Neural progenitor cell (in vitro differentiated cells): ENCODE measurements around the gene TPST1. TPM values are rescaled to one million over a fixed set of nuclear protein-coding genes. Genes with fewer than 3 reads are reported as not detected.
A peak's percentile ranks its signal among the peaks of the same experiment; 100 is the strongest.

Experiments used
- DNase-seq: peaks from one replicate; pipeline ENCODE4 v3.0.0-alpha.2; 2016; ENCODE audit warnings: low spot score
- H2AFZ ChIP-seq: fragments of 200-600 bp; sonication (generic); replicated peaks from 2 replicates; pipeline ENCODE4 v1.6.1; 2016; ENCODE audit warnings: antibody characterized with exemption
- H3F3A ChIP-seq: fragments of 200-600 bp; sonication (generic); 2 replicates; pipeline ENCODE4 v1.6.1; 2016; ENCODE audit warnings: antibody characterized with exemption, low read depth
- H3K27ac ChIP-seq: fragments of 200-600 bp; sonication (generic); 2 replicates; pipeline ENCODE4 v1.5.1; 2016; ENCODE audit warnings: mild to moderate bottlenecking
- H3K27me3 ChIP-seq: fragments of 200-600 bp; sonication (generic); 2 replicates; pipeline ENCODE4 v1.6.1; 2016; ENCODE audit warnings: mild to moderate bottlenecking, moderate library complexity
- H3K36me3 ChIP-seq: fragments of 200-600 bp; sonication (generic); 2 replicates; pipeline ENCODE4 v1.5.1; 2016
- H3K4me1 ChIP-seq: fragments of 200-600 bp; sonication (generic); 2 replicates; pipeline ENCODE4 v1.6.1; 2016; ENCODE audit warnings: mixed run types
- H3K4me2 ChIP-seq: fragments of 200-600 bp; sonication (generic); 2 replicates; pipeline ENCODE4 v1.6.1; 2016
- H3K4me3 ChIP-seq: fragments of 200-600 bp; sonication (generic); 2 replicates; pipeline ENCODE4 v1.5.1; 2016
- H3K79me2 ChIP-seq: fragments of 200-600 bp; sonication (generic); 2 replicates; pipeline ENCODE4 v1.6.1; 2016; ENCODE audit warnings: low read depth
- H3K9ac ChIP-seq: fragments of 200-600 bp; sonication (generic); 2 replicates; pipeline ENCODE4 v1.6.1; 2016
- H3K9me3 ChIP-seq: fragments of 200-600 bp; sonication (generic); 2 replicates; pipeline ENCODE4 v1.5.1; 2016; ENCODE audit warnings: low read depth
- H4K20me1 ChIP-seq: fragments of 200-600 bp; sonication (generic); 2 replicates; pipeline ENCODE4 v1.6.1; 2016; ENCODE audit warnings: low read depth
- H3K27ac Mint-ChIP-seq: 3 replicates; pipeline ENCODE4 v1.8.0; 2021; ENCODE audit warnings: mixed read lengths
- H3K27me3 Mint-ChIP-seq: 2 replicates; pipeline ENCODE4 v1.8.0; 2022; ENCODE audit warnings: low read depth, mild to moderate bottlenecking, inconsistent platforms, moderate library complexity, mixed read lengths; ENCODE audit not compliant: insufficient read depth
- H3K36me3 Mint-ChIP-seq: 3 replicates; pipeline ENCODE4 v1.8.0; 2021; ENCODE audit warnings: mixed read lengths
- H3K4me1 Mint-ChIP-seq: 3 replicates; pipeline ENCODE4 v1.8.0; 2021; ENCODE audit warnings: mixed read lengths
- H3K4me3 Mint-ChIP-seq: 3 replicates; pipeline ENCODE4 v1.8.0; 2021; ENCODE audit warnings: mild to moderate bottlenecking, moderate library complexity, mixed read lengths
- H3K9me3 Mint-ChIP-seq: 3 replicates; pipeline ENCODE4 v1.8.0; 2020; ENCODE audit warnings: mixed read lengths
- EZH2 ChIP-seq: fragments of 200-600 bp; sonication (generic); IDR thresholded peaks from 2 replicates; pipeline ENCODE4 v1.6.1; 2017; ENCODE audit warnings: antibody characterized with exemption, mild to moderate bottlenecking, moderate library complexity
- EZH2phosphoT487 ChIP-seq: fragments of 200-600 bp; sonication (generic); IDR thresholded peaks from 2 replicates; pipeline ENCODE4 v1.6.1; 2017; ENCODE audit warnings: antibody characterized with exemption
- total RNA-seq: library from RNA; depleted of rRNA; stranded (reverse); fragments of >200 nt; gene quantifications from 2 replicates; pipeline ENCODE4 v1.2.3, GENCODE V29; 2015; ENCODE audit warnings: low replicate concordance
- TF ChIP-seq, protein P1 (sequence below): fragments of 200-600 bp; sonication (generic); IDR thresholded peaks from 2 replicates; pipeline ENCODE4 v1.5.1; 2017; ENCODE audit warnings: antibody characterized with exemption, mild to moderate bottlenecking

The TPST1 gene
- total RNA-seq, 1 donor from 2014 or later: 24.9 TPM

GRCh38 chr7:66297579-66297978, 92.4 kb downstream of the TPST1 start:
- Mint-ChIP-seq H3K4me3 (no peak overlapping the region), H3K27ac (no peak overlapping the region), H3K27me3 (no peaks in the 10 kb centered on the region), H3K36me3 (peaks cover 12% of the 10 kb centered on the region), H3K4me1 (no peaks in the 10 kb centered on the region), H3K9me3 (peaks cover 18% of the 10 kb centered on the region)
- Histone ChIP-seq H3F3A (peaks cover 14% of the 10 kb centered on the region), H3K9ac (no peak overlapping the region), H3K79me2 (peaks cover 37% of the 10 kb centered on the region), H3K27ac (no peak overlapping the region), H3K27me3 (no peaks in the 10 kb centered on the region), H3K4me2 (no peak overlapping the region), H3K36me3 (no peaks in the 10 kb centered on the region), H2AFZ (no peak overlapping the region), H3K9me3 (no peaks in the 10 kb centered on the region), H3K4me3 (no peak overlapping the region), H4K20me1 (no peaks in the 10 kb centered on the region), H3K4me1 (peaks cover 14% of the 10 kb centered on the region)
- no peak for DNase-seq
- no peak for TF ChIP-seq EZH2
- TF ChIP-seq EZH2phosphoT487: no peak
- TF ChIP-seq, protein P1, sequence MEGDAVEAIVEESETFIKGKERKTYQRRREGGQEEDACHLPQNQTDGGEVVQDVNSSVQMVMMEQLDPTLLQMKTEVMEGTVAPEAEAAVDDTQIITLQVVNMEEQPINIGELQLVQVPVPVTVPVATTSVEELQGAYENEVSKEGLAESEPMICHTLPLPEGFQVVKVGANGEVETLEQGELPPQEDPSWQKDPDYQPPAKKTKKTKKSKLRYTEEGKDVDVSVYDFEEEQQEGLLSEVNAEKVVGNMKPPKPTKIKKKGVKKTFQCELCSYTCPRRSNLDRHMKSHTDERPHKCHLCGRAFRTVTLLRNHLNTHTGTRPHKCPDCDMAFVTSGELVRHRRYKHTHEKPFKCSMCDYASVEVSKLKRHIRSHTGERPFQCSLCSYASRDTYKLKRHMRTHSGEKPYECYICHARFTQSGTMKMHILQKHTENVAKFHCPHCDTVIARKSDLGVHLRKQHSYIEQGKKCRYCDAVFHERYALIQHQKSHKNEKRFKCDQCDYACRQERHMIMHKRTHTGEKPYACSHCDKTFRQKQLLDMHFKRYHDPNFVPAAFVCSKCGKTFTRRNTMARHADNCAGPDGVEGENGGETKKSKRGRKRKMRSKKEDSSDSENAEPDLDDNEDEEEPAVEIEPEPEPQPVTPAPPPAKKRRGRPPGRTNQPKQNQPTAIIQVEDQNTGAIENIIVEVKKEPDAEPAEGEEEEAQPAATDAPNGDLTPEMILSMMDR: no peak

DNA sequence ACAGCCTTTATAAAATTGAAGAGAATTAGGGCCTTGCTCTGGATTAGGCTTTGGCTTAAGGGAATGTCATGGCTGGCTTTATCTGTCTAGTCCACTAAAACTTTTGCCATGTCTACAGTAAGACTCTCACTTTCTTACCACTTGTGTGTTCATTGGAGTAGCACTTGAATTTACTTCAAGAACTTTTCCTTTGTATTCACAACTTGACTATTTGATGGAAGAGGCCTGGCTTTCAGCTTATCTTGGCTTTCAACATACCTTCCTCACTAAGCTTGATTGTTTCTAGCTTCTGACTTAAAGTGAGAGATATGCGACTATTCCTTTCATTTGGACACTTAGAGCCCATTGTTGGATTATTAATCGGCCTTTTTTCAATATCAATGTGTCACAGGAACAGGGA, 96.1 kb downstream of the TPST1 start:
- Mint-ChIP-seq H3K4me1 (no peaks in the 10 kb centered on the region), H3K4me3 (no peak overlapping the region), H3K27ac (no peak overlapping the region), H3K27me3 (no peaks in the 10 kb centered on the region), H3K36me3 (peaks cover 12% of the 10 kb centered on the region), H3K9me3 (peaks cover 17% of the 10 kb centered on the region)
- Histone ChIP-seq H3K36me3 (no peaks in the 10 kb centered on the region), H3K27ac (no peak overlapping the region), H3K9ac (no peak overlapping the region), H4K20me1 (no peaks in the 10 kb centered on the region), H3K4me1 (peaks cover 36% of the 10 kb centered on the region), H3F3A (peaks cover 14% of the 10 kb centered on the region), H3K9me3 (no peaks in the 10 kb centered on the region), H3K4me2 (no peak overlapping the region), H3K27me3 (no peaks in the 10 kb centered on the region), H2AFZ (no peak overlapping the region), H3K79me2 (peaks cover 15% of the 10 kb centered on the region), H3K4me3 (no peak overlapping the region)
- no peak for DNase-seq
- no peak for TF ChIP-seq EZH2
- no peak for TF ChIP-seq EZH2phosphoT487
- TF ChIP-seq, protein P1: no peak

DNA sequence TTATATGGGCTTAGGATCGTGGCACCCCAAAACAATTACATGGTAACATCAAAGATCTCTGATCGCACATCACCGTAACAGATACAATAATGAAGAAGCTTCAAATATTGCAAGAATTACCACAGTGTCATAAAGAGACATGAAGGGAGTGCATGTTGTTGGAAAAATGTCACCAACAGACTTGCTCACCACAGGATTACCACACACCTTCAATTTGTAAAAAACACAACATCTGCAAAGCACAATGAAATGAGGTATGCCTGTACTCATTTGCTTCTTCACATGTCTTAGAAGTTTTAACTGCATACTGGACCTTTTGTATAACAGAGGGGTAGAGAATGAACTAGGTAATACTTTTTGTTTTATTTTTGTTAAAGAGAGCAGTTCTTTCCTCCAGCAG, 96.6 kb downstream of the TPST1 start:
- H3K4me1 ChIP-seq: peaks cover 36% of the 10 kb centered on the region
- peaks cover 14% of the 10 kb centered on the region for H3K9me3 Mint-ChIP-seq
- no peak overlapping the region for H3K4me3 Mint-ChIP-seq
- peaks cover 15% of the 10 kb centered on the region for H3K79me2 ChIP-seq
- no peaks in the 10 kb centered on the region for H3K36me3 ChIP-seq
- no peak for DNase-seq
- H3K27ac Mint-ChIP-seq: no peak overlapping the region
- H3K4me1 Mint-ChIP-seq: no peaks in the 10 kb centered on the region
- peaks cover 14% of the 10 kb centered on the region for H3F3A ChIP-seq
- peaks cover 15% of the 10 kb centered on the region for H3K36me3 Mint-ChIP-seq
- H3K27me3 ChIP-seq: no peaks in the 10 kb centered on the region
- H3K9me3 ChIP-seq: no peaks in the 10 kb centered on the region
- H4K20me1 ChIP-seq: no peaks in the 10 kb centered on the region
- no peaks in the 10 kb centered on the region for H3K27me3 Mint-ChIP-seq
- no peak overlapping the region for H3K9ac ChIP-seq
- peak overlapping the region; percentile 63 for H3K4me2 ChIP-seq
- H3K27ac ChIP-seq: peak overlapping the region; percentile 82
- TF ChIP-seq, protein P1: no peak
- no peak for TF ChIP-seq EZH2phosphoT487
- no peak for TF ChIP-seq EZH2
- no peak overlapping the region for H3K4me3 ChIP-seq
- H2AFZ ChIP-seq: no peak overlapping the region
